ENCODE measurements around the gene CAMK1D. TPM values are rescaled to one million over a fixed set of nuclear protein-coding genes. Genes with fewer than 3 reads are reported as not detected.

Gene CAMK1D
- total RNA-seq, 1 donor from 2014 or later, result 6.5 TPM

GRCh38 chr10:12702215-12702770 lies 352.9 kb downstream of the CAMK1D start:
- H3K4me1 Mint-ChIP-seq, result peaks cover 2% of the 10 kb centered on the region
- H3K4me3 Mint-ChIP-seq, result no peak overlapping the region
- H3K27ac Mint-ChIP-seq (ENCODE audit: unreplicated experiment), result no peak overlapping the region
- TF ChIP-seq CTCF (conservative IDR thresholded peaks at IDR 0.05), result no peak
- DNase-seq (ENCODE audit: low read depth, low spot score), result no peak
- no peaks in the 10 kb centered on the region for H3K9me3 Mint-ChIP-seq
- no peaks in the 10 kb centered on the region for H3K36me3 Mint-ChIP-seq (ENCODE audit: low read depth)
- H3K27me3 Mint-ChIP-seq (ENCODE audit: low read depth), result no peaks in the 10 kb centered on the region

GRCh38 chr10:12703126-12703525 lies 353.8 kb downstream of the CAMK1D start:
- Mint-ChIP-seq H3K4me3 (no peak overlapping the region), H3K4me1 (peaks cover 10% of the 10 kb centered on the region), H3K27me3 (ENCODE audit: low read depth) (no peaks in the 10 kb centered on the region), H3K36me3 (ENCODE audit: low read depth) (no peaks in the 10 kb centered on the region), H3K27ac (ENCODE audit: unreplicated experiment) (no peak overlapping the region), H3K9me3 (no peaks in the 10 kb centered on the region)
- no peak for TF ChIP-seq CTCF (conservative IDR thresholded peaks at IDR 0.05)
- no peak for DNase-seq (ENCODE audit: low read depth, low spot score)

- peaks cover 15% of the 10 kb centered on the region for H3K4me1 Mint-ChIP-seq
- H3K36me3 Mint-ChIP-seq (ENCODE audit: low read depth), result no peaks in the 10 kb centered on the region
- no peaks in the 10 kb centered on the region for H3K9me3 Mint-ChIP-seq
- TF ChIP-seq CTCF (conservative IDR thresholded peaks at IDR 0.05), result no peak
- H3K4me3 Mint-ChIP-seq, result no peak overlapping the region
- no peak overlapping the region for H3K27ac Mint-ChIP-seq (ENCODE audit: unreplicated experiment)
- H3K27me3 Mint-ChIP-seq (ENCODE audit: low read depth), result no peaks in the 10 kb centered on the region
- no peak for DNase-seq (ENCODE audit: low read depth, low spot score)
Observed at GRCh38 chr10:12703813-12704212, 354.5 kb downstream of the CAMK1D start.

- Mint-ChIP-seq H3K9me3 (no peaks in the 10 kb centered on the region), H3K27me3 (ENCODE audit: low read depth) (no peaks in the 10 kb centered on the region), H3K27ac (ENCODE audit: unreplicated experiment) (no peak overlapping the region), H3K4me1 (peaks cover 15% of the 10 kb centered on the region), H3K4me3 (no peak overlapping the region), H3K36me3 (ENCODE audit: low read depth) (no peaks in the 10 kb centered on the region)
- DNase-seq (ENCODE audit: low read depth, low spot score), result no peak
- no peak for TF ChIP-seq CTCF (conservative IDR thresholded peaks at IDR 0.05)
Observed at GRCh38 chr10:12704488-12704887, 355.1 kb downstream of the CAMK1D start.

GRCh38 chr10:12705943-12706342 lies 356.6 kb downstream of the CAMK1D start:
- H3K9me3 Mint-ChIP-seq, result no peaks in the 10 kb centered on the region
- H3K27me3 Mint-ChIP-seq (ENCODE audit: low read depth), result no peaks in the 10 kb centered on the region
- H3K4me3 Mint-ChIP-seq, result no peak overlapping the region
- peaks cover 16% of the 10 kb centered on the region for H3K4me1 Mint-ChIP-seq
- H3K36me3 Mint-ChIP-seq (ENCODE audit: low read depth), result no peaks in the 10 kb centered on the region
- DNase-seq (ENCODE audit: low read depth, low spot score), result no peak
- TF ChIP-seq CTCF (conservative IDR thresholded peaks at IDR 0.05), result no peak
- H3K27ac Mint-ChIP-seq (ENCODE audit: unreplicated experiment), result no peak overlapping the region

All from neural crest cell (in vitro differentiated cells).